Brain pericyte (primary cell): Measurements from ENCODE around the gene CROCC.
A peak's percentile ranks its signal among the peaks of the same experiment; 100 is the strongest.

Experiments used
- DNase-seq: peaks from one replicate; pipeline ENCODE4 v3.0.0-alpha.2; 2012; ENCODE audit warnings: low read depth, low spot score

The CROCC gene

GRCh38 chr1:16969057-16969611 is 47.4 kb downstream of the CROCC start:
- DNase-seq = no peak

GRCh38 chr1:16969651-16970050 is 47.9 kb downstream of the CROCC start:
- no peak for DNase-seq

GRCh38 chr1:16970132-16970910 is 48.6 kb downstream of the CROCC start:
- DNase-seq = no peak

GRCh38 chr1:16971341-16972188 is 49.8 kb downstream of the CROCC start:
- no peak for DNase-seq

- DNase-seq = no peak
Observed at GRCh38 chr1:16972189-16972895, 50.6 kb downstream of the CROCC start.

GRCh38 chr1:16973215-16973614 is 51.5 kb downstream of the CROCC start:
- no peak for DNase-seq

- no peak for DNase-seq
Observed at GRCh38 chr1:16975211-16975610, 53.5 kb downstream of the CROCC start.

GRCh38 chr1:16975838-16976237 is 54.1 kb downstream of the CROCC start:
- no peak for DNase-seq

- DNase-seq = no peak
Observed at GRCh38 chr1:16976966-16977365, 55.2 kb downstream of the CROCC start.

- DNase-seq = no peak
Observed at GRCh38 chr1:16977377-16977776, 55.6 kb downstream of the CROCC start.

GRCh38 chr1:16978139-16978538 is 56.4 kb downstream of the CROCC start:
- DNase-seq = no peak

- DNase-seq = peak; percentile 64
Observed at GRCh38 chr1:16978567-16979474, 57.1 kb downstream of the CROCC start.

- DNase-seq = no peak
Observed at GRCh38 chr1:16979475-16980327, 58.0 kb downstream of the CROCC start.

GRCh38 chr1:16980473-16981268 is 58.9 kb downstream of the CROCC start, which contains the start of gene MFAP2:
Gene MFAP2 (minus strand): TSS chr1:16980620. CDS start chr1:16978273, 2,347 bp downstream.
- no peak for DNase-seq

GRCh38 chr1:16981269-16981849 is 59.6 kb downstream of the CROCC start:
- DNase-seq = no peak

- DNase-seq = no peak
Observed at GRCh38 chr1:16982902-16983301, 61.2 kb downstream of the CROCC start.

- no peak for DNase-seq
Observed at GRCh38 chr1:16983649-16984048, 61.9 kb downstream of the CROCC start.

GRCh38 chr1:16984717-16985116 is 63.0 kb downstream of the CROCC start:
- DNase-seq = peak; percentile 63

- DNase-seq = no peak
Observed at GRCh38 chr1:16986113-16986512, 64.4 kb downstream of the CROCC start.
